CD4-positive, alpha-beta T cell treated with Interleukin-17A for 1 hour (primary cell): ENCODE results near the gene TFDP2.
A peak's percentile ranks its signal among the peaks of the same experiment; 100 is the strongest.
"Not testable (repeated sequence)": the region's sequence is repeated elsewhere in the genome, so short reads cannot be mapped to it uniquely, and the experiment has no call there.

Experiments
- DNase-seq: peaks from one replicate; pipeline ENCODE4 v3.0.0-alpha.2; 2020

The TFDP2 gene, protein sequence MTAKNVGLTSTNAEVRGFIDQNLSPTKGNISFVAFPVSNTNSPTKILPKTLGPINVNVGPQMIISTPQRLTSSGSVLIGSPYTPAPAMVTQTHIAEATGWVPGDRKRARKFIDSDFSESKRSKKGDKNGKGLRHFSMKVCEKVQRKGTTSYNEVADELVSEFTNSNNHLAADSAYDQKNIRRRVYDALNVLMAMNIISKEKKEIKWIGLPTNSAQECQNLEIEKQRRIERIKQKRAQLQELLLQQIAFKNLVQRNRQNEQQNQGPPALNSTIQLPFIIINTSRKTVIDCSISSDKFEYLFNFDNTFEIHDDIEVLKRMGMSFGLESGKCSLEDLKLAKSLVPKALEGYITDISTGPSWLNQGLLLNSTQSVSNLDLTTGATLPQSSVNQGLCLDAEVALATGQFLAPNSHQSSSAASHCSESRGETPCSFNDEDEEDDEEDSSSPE

DNA sequence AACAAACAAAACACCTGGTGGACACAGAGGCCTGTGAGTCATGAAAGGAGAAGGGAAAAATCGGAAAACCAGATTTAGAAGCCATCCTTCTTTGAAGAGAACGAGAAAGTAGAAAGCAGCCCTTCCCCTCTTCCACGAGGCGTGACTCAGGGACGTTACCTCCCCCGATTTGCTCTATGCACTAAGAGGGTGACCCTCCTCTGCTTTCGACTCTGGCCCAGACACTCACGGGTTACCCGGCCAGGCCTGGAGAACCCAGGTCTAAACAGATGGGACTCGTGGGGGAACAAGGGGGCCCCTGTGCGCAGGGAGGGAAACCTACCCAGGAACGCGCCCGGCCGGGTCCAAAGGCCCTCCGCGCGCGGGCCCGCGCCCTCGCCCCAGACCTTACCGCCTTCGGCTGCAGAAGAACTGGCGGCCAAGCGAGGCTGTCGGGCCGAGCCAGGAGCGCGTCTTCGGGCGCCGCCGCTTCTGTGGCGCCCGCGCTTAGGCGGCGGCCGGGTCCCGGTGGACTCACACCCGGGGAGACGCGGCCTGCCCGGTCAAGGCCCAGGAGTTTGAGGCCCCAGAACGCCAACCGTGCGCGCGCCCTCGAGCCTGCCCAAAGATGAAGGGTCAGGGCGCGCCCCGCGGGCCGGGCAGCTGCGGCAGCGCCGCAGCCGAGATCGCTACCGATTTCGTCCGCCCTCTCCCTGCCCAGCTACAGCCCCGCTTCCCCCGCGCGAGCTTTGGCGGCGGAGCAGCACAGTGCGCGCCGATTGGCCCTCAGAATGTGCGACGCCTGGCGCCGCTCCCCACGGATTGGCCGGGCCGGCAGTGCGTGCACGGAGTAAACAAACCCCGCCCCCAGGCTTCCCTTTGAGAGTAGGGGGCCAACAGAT, at the start of gene TFDP2:
Gene TFDP2 (minus strand): TSS at position 753 of the 881 bp plus-strand sequence. CDS start 47,795 bp downstream, outside the sequence.
- peak; percentile 84 for DNase-seq

DNA sequence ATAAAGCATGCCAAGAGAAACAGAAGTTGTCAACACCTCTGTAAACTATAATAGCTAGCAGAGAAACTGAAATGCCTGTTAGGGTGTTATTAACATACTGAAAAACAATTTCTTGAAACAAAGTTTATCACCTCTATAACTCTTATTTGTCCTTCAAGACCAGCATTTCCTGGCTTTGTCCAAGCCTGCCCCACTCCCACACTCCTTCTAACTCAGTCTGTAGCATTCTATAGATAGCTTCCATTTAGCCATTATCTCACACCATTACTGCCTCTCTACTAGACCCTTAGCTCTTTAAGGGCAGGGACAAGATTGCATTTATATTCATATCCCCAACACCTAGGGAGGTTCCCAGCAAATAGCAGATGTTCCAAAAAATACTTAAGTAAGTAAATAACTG, 39.5 kb upstream of the TFDP2 start:
- DNase-seq: no peak

DNA sequence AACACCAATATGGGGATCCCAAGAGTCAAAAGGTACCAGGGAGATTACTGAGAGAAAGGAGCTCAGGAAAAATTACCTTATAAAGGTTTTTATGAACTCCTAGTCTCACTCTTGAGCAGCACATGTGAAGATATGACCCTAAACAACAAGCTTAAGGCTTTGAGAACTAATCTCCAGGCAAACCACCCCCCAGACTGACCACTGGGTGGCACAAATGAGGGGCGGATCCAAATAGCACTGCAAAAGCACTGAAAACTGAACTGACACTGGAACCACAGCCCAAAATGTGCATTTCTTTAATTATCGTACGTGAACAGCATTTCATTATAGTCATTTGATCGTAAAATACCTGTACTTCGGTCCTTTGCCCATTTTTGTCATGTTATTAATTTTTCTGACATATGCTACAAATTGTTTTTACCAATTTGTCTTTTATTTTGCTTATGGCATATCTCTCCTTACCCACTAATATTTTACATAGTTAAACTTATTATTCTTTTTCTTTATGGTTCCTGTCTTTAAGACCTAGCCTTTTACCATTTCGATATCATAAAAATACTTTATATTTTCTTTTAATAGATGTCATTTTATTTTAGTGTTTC, 31.5 kb upstream of the TFDP2 start:
- peak; percentile 31 for DNase-seq

DNA sequence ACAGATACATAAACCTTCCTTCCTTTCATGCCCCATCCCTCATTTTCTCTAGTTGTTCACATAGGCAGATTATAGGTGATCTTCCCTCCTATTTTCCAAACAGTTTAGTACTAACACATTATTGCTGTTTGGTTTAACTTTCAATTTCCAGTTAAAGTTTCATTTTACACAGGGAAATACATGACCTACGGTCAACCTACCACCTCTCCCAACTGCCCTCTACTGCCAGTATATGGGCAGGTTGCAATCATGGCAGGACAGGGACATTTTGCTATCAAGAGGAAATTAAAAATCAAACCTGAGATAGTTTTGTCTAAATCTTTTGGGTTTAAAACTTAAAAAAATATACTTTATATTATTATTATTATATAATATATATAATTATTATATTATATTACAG, 26.1 kb upstream of the TFDP2 start:
- no peak for DNase-seq

DNA sequence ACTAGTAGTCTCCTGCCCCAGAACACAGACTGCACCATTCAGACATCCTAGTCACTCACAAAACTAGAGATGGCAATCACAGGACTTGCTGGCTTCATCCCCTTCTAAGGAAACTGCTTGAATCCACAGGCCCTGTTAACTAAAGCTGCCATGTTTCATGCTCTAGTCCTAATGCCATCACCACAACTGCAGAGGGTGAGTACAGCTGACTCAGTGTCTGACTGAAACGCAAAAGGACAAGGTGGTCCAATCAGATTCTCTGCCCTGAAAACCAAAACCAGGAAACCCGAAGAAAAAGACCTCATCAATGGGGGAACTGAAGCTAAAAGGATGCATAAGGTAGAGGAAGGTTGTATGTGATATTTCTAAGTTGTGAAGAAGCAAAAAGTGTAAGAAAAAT, 25.2 kb upstream of the TFDP2 start:
- DNase-seq: no peak

DNA sequence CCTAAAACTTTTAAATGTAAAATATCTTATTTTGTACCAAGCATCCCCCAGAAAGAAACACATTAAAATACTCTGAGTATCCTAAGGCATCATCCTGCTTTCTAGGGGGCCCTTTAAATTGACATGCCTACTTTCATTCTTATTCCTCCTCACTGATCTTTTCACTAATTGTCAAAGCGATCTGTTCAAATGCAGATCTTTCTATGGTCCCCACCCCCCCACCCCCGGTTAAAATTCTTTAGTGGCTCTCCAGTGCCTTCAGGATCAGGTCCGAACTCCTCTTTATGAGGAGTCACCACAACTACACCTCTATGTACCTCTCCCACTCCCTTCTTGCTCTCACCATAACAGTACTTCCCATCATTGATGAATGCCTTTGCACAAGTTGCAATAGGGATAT, 19.2 kb upstream of the TFDP2 start:
- no peak for DNase-seq

DNA sequence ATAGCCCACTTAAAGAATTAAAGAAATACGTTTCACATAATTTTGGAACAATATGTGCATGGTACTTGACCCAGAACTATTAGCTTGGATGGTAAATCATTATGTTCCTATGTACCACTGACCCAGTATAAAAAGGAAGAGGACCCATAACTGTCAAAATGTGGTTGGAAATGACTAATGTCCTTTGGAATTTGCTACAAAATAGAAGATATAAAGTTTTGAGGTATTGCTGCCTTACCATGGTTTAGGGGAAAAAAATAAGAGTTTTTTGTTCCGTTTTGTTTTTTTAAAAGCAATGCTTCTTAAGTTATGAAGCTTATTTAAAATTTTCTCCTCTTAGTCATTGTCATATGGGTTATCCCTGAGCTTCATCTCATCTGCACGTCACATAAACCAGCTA, 15.8 kb upstream of the TFDP2 start:
- DNase-seq: no peak

DNA sequence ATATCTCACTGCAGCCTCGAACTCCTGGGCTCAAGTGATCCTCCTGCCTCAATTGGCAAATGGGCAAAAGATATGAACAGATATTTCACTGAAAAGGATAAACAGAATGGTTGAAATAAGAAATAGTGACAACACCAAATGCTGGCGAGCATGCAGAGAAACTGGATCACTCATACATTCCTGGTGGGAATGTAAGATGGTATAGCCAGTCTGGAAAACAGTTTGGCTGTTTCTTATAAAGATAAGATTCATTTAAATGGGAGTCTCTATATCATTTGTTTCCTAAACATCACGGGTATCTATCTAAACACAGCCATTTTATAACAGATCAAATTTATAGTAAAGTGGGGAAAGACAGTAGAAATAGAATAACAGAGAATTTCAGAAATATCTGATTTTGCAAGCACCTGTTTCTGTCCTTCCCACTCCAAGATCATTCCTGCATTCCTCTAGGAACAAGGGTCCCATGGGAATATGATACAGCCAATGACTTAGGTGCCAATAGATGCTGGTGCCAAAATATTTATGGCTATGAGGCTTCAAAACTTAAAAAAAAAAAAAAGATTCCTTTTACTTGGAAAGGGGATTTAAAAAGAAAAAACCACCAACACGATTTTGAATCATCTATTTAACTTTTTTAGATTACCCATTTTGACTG, 9.9 kb upstream of the TFDP2 start:
- DNase-seq: no peak

DNA sequence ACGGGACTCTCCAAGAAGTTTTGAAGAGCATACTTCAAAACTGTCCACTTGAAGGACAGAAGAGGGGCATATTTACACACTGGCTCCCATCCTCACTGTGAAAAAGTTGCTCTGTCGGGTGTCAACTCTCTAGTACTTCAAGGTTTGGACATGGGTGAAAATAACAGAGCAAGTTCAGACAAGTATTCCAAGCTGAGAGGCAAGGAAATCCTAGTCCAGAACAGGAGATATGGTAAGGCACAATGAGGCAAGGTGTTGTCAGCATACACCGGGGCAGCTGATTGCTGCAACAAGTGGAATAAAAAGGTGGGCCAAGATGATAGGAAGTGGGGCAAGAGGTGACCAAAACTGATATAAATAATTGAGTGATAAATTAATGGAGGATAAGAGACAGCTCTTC, 4.8 kb upstream of the TFDP2 start:
- DNase-seq: no peak

DNA sequence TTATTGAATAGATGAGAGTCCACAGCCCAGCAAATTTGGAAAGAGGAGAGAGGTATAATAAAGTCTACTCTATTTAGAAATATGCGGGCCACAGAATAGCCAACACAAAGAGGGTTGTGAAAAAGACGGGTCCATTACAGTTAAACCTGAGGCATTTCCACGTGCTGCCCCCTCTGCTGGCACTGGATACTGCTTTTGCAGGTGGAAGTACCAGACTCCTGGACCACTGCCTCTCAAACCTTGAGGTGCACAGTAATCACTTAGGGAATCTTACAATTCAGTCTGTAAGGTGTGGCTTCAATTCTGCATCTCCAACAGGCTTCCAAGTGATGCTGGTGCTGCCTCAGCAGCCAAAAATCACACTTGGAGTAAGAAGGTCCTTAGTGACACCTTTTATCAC, 3.0 kb upstream of the TFDP2 start:
- peak; percentile 7 for DNase-seq

DNA sequence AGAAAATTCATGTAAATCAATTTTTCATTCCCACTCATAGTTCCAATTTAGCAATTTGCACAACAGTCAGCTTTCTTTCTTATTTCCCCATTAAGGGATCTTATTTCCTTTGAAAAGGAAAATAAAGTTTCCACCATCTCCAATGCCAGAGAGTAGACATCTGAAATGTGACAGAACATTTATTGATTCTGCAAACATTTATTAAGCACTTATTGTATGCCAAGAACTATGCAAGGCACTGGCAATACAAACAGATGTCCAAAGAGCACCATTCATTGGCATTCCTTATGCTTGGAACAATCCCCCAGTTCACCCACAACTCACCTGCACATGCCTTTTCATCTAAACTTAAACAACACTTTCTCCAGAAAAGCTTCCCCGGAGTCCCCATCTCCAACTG, 2.5 kb upstream of the TFDP2 start:
- no peak for DNase-seq

DNA sequence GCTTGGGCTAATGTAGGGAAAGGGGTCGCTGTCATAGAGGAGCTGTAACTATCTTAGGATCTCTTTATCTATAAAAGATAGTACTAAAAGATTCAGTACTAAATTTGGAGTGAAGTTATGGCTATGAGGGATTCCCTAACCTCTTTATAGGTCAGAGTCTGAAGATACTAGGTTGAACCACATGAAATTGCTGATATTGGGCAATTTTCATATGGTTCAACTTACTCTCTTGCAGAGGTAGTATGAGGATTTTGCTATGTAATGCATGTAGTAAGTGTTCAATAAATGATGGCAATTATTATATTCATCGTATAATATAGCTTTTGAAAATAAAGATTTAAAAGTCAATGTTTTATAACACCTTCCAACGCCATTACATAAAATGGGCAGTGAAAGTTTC, 1.9 kb upstream of the TFDP2 start:
- DNase-seq: no peak

DNA sequence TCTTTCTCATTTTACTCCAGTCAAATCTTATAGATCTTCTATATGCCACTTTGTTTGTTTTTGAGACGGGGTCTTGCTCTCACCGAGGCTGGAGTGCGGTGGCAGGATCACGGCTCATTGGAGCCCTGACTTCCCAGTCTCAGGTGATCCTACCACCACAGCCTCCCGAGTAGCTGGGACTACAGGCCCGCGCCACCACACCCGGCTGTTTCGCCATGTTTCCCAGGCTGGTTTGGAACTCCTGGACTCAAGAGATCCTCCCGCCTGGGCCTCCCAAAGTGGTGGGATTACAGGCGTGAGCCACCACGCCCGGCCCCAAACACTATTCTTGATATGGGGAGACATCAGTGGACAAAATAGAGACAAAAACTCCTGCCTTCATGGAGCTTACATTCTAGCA, 927 bp upstream of the TFDP2 start:
- DNase-seq: no peak

DNA sequence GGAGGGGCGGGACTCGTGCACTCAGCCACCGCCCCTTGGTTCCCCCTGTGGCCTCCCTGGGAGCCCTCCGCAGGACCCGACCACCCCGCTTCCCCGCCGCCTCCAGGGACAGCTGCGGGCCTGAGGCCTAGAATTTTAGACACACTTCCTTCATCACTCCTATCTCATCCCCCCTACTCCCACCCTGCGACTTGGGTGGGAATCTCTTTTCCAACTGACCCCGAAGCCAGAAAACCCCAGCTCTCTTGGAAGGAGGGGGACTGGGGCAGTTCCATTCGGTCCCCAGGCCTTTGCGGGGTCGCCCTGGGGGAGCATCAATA, 289 bp upstream of the TFDP2 start:
- DNase-seq: no peak

DNA sequence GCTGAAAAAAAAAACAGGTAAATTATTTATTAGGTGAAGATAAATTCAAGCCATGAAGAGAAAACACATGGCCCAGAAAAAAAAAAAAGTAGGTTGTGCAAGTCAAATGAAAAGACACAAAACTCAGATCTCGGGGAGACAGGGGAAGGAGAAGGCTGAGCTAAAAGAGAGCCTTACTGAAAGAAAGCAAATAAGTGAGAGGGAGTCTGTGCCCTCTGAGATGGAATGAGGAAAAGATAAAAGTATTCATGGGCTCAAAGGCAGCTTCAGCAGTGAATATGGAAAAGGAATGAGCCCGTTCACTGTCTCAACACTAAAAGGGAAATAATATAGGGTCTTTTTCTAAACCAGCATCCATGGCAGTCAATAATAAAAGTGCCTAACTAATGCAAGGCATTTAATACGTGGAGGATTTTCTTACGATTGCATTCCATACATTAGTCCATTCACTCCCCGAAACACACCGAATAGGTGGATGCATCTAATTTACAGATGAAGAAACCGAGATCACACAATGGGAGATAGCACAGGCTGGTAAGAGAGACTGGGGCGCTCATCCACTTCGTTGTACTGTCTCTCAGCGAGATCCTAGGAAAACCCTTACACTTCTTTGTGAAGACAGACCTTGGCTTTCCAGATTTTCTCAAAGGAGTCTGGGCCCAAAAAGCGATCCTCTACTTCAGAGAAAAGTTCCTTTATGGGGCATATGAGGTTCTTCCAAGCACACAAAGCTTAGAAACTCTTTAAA, 1.1 kb downstream of the TFDP2 start:
- no peak for DNase-seq

DNA sequence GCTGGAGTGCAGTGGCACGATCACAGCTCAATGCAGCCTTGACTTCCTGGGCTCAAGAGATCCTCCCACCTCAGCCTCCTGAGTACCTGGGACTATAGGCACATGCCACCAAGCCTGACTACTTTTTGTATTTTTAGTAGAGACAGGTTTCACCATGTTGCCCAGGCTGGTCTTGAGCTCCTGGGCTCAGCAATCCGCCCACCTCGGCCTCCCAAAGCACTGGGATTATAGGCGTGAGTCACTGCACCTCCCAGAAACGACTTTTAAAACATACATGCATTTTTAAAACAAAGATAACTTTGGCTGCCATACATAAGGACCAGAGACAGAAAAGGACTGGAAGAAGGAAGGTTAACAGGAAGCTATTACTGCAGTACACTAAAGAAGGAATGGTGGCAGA, 4.8 kb downstream of the TFDP2 start:
- DNase-seq: not testable (repeated sequence)

DNA sequence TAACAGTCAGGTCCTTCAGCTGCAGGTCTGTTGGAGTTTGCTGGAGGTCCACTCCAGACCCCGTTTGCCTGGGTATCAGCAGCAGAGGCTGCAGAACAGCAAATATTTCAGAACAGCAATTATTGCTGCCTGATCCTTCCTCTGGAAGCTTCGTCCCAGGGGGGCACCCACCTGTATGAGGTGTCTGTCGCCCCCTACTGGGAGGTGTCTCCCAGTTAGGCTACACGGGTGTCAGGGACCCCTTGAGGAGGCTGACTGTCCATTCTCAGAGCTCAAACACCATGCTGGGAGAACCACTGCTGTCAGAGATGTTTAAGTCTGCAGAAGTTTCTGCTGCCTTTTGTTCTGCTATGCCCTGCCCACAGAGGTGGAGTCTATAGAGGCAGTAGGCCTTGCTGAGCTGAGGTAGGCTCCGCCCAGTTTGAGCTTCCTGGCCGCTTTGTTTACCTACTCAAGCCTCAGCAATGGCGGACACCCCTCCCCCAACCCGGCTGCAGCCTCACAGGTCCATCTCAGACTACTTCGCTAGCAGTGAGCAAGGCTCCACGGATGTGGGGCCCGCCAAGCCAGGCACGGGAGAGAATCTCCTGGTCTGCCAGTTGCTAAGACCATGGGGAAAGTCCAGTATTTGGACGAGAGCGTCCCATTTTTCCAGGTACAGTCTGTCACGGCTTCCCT, 8.6 kb downstream of the TFDP2 start:
- DNase-seq: not testable (repeated sequence)

DNA sequence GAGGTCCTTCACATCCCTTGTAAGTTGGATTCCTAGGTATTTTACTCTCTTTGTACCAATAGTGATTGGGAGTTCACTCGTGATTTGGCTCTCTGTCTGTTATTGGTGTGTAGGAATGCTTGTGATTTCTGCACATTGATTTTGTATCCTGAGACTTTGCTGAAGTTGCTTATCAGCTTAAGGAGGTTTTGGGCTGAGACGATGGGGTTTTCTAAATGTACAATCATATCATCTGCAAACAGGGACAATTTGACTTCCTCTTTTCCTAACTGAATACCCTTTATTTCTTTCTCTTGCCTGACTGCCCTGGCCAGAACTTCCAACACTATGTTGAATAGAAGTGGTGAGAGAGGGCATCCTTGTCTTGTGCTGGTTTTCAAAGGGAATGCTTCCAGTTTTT, 12.3 kb downstream of the TFDP2 start:
- not testable (repeated sequence) for DNase-seq

DNA sequence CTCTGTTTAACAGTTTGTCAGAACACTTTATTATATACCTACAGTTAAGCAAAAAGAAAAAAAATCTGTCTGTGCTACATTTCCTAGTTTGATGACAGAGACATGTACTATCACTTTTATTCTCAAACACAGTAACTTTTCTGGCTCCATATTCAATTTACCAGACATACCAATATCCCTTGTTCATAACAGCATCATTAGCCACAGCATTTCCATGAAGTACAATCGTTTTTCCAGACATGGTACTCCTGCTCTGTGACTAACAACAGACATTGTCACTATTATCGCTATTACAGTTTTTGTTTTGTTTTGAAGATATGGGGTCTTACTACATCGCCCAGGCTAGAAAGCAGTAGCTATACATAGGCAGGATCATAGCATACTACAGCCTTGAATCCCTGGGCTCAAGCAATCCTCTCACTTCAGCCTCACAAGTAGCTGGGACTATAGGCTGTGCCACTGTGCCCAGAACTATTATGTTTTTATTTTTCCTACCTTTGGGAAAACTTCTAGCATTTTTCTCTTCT, 14.5 kb downstream of the TFDP2 start:
- DNase-seq: no peak

DNA sequence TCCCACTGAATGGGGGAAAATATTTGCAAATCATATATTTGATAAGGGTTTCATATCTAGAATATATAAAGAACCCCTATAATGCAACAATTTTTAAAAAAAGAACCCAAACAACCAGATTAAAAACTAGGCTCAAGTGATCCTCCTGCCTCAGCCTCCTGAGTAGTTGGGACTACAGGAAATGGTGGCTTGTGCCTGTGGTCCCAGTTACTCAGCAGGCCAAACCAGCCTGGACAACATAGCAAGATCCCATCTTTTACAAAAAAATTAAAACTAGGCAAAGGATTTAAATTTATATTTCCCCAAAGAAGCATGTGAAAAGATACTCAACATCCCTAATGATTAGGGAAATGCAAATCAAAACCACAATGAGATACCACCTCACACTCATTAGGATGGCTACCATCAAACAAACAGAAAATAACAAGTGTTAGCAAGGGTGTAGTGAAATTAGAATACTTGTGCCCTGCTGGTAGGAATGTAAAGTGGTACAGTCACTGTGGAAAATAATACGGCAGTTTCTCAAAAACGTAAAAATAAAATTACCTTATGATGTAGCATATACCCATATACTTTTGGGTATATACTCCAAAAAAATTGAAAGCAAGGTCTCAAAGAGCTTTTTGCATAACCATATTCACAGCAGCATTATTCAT, 19.7 kb downstream of the TFDP2 start:
- no peak for DNase-seq
